OCI-LY1 (cell line): ENCODE measurements around the gene FAF1.

Experiments used
- H2AFZ ChIP-seq: fragments of 200-600 bp; sonication (generic), shearing (Covaris generic); 2 replicates; pipeline ENCODE4 v1.6.0; 2014; ENCODE audit warnings: antibody characterized with exemption, mild to moderate bottlenecking, low read length
- H3F3A ChIP-seq: fragments of 200-600 bp; sonication (generic), shearing (Covaris generic); 2 replicates; pipeline ENCODE4 v1.6.0; 2014; ENCODE audit warnings: mild to moderate bottlenecking, antibody characterized with exemption, low read length, moderate library complexity; ENCODE audit not compliant: insufficient read depth
- H3K27ac ChIP-seq: fragments of 200-600 bp; sonication (generic); 2 replicates; pipeline ENCODE4 v1.5.1; 2014; ENCODE audit warnings: low read length, mixed run types, mild to moderate bottlenecking, low read depth; ENCODE audit not compliant: poor library complexity, severe bottlenecking
- H3K27me3 ChIP-seq: fragments of 200-600 bp; sonication (generic); 2 replicates; pipeline ENCODE4 v1.6.0; 2014; ENCODE audit warnings: antibody characterized with exemption, mild to moderate bottlenecking, low read length, moderate library complexity; ENCODE audit not compliant: insufficient read depth
- H3K36me3 ChIP-seq: fragments of 200-600 bp; sonication (generic); 2 replicates; pipeline ENCODE4 v1.6.1; 2014; ENCODE audit warnings: mild to moderate bottlenecking, antibody characterized with exemption, low read length, moderate library complexity, mixed read lengths; ENCODE audit not compliant: insufficient read depth
- H3K4me1 ChIP-seq: fragments of 200-600 bp; sonication (generic); 2 replicates; pipeline ENCODE4 v1.5.1; 2014; ENCODE audit warnings: mild to moderate bottlenecking, low read length, moderate library complexity; ENCODE audit not compliant: insufficient read depth, severe bottlenecking
- H3K4me2 ChIP-seq: fragments of 200-600 bp; sonication (generic), shearing (Covaris generic); 2 replicates; pipeline ENCODE4 v1.6.1; 2014; ENCODE audit warnings: low read length
- H3K4me3 ChIP-seq: fragments of 200-600 bp; sonication (generic); 2 replicates; pipeline ENCODE4 v1.5.1; 2014; ENCODE audit warnings: low read length, low read depth, mild to moderate bottlenecking, mixed read lengths; ENCODE audit not compliant: poor library complexity, severe bottlenecking
- H3K79me2 ChIP-seq: fragments of 200-600 bp; shearing (Covaris generic); 2 replicates; pipeline ENCODE4 v1.6.1; 2016; ENCODE audit warnings: mixed run types, low read length, mixed read lengths; ENCODE audit not compliant: insufficient read depth
- H3K9ac ChIP-seq: fragments of 200-600 bp; sonication (generic), shearing (Covaris generic); 2 replicates; pipeline ENCODE4 v1.6.1; 2014; ENCODE audit warnings: mild to moderate bottlenecking, low read length, mixed read lengths
- H3K9me2 ChIP-seq: fragments of 200-600 bp; sonication (generic), shearing (Covaris generic); 2 replicates; pipeline ENCODE4 v1.6.1; 2014; ENCODE audit warnings: low read depth, mild to moderate bottlenecking, low read length, mixed read lengths
- H3K9me3 ChIP-seq: fragments of 200-600 bp; shearing (Covaris generic); 2 replicates; pipeline ENCODE4 v1.6.1; 2014; ENCODE audit warnings: low read length, mixed read lengths
- H4K20me1 ChIP-seq: fragments of 200-600 bp; sonication (generic), shearing (Covaris generic); 2 replicates; pipeline ENCODE4 v1.6.0; 2016; ENCODE audit warnings: mild to moderate bottlenecking, low read length; ENCODE audit not compliant: insufficient read depth
- EZH2 ChIP-seq: fragments of 200-600 bp; sonication (generic), shearing (Covaris generic); IDR thresholded peaks from 2 replicates; pipeline ENCODE4 v1.8.0; 2017; ENCODE audit warnings: borderline replicate concordance, mixed run types, mild to moderate bottlenecking, antibody characterized with exemption, low read length, moderate library complexity, mixed read lengths
- TF ChIP-seq, protein P1 (sequence below): fragments of 200-600 bp; sonication (generic), shearing (Covaris generic); IDR thresholded peaks from 2 replicates; pipeline ENCODE4 v1.5.1; 2017; ENCODE audit warnings: mild to moderate bottlenecking, antibody characterized with exemption, low read length, moderate library complexity, mixed read lengths

FAF1 gene

DNA sequence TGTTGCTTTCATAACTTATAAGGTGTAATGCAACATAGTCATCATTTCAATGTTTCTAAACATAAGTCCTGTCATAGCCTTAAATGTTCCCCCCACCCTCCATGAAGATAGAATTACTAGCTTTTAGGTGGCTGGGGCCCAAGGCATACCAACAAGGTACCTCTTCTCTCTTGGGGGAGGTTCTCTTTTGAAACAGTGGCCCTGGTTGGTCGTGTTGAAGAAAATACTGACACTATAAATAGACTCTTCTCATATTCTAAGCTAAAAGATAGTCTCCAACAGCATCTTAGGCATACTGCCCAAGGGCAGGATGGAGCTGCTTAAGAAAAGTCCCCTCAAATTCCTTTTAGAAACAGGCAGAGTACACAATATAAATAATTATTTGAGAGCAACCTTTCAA lies 255.0 kb downstream of the FAF1 start:
- H3K4me3 ChIP-seq: no peak overlapping the region
- H2AFZ ChIP-seq: no peak overlapping the region
- no peaks in the 10 kb centered on the region for H3K27me3 ChIP-seq
- no peaks in the 10 kb centered on the region; the same call in 1 of the 2 replicates for H3F3A ChIP-seq
- peak overlapping the region; percentile 5 for H3K27ac ChIP-seq
- no peaks in the 10 kb centered on the region for H3K9me3 ChIP-seq
- no peaks in the 10 kb centered on the region for H3K9me2 ChIP-seq
- TF ChIP-seq EZH2: no peak
- TF ChIP-seq, protein P1, sequence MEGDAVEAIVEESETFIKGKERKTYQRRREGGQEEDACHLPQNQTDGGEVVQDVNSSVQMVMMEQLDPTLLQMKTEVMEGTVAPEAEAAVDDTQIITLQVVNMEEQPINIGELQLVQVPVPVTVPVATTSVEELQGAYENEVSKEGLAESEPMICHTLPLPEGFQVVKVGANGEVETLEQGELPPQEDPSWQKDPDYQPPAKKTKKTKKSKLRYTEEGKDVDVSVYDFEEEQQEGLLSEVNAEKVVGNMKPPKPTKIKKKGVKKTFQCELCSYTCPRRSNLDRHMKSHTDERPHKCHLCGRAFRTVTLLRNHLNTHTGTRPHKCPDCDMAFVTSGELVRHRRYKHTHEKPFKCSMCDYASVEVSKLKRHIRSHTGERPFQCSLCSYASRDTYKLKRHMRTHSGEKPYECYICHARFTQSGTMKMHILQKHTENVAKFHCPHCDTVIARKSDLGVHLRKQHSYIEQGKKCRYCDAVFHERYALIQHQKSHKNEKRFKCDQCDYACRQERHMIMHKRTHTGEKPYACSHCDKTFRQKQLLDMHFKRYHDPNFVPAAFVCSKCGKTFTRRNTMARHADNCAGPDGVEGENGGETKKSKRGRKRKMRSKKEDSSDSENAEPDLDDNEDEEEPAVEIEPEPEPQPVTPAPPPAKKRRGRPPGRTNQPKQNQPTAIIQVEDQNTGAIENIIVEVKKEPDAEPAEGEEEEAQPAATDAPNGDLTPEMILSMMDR: no peak
- H3K79me2 ChIP-seq: no peaks in the 10 kb centered on the region
- no peaks in the 10 kb centered on the region for H3K36me3 ChIP-seq
- no peaks in the 10 kb centered on the region for H4K20me1 ChIP-seq
- no peak overlapping the region for H3K4me2 ChIP-seq
- H3K4me1 ChIP-seq: peaks cover 20% of the 10 kb centered on the region
- no peak overlapping the region for H3K9ac ChIP-seq

DNA sequence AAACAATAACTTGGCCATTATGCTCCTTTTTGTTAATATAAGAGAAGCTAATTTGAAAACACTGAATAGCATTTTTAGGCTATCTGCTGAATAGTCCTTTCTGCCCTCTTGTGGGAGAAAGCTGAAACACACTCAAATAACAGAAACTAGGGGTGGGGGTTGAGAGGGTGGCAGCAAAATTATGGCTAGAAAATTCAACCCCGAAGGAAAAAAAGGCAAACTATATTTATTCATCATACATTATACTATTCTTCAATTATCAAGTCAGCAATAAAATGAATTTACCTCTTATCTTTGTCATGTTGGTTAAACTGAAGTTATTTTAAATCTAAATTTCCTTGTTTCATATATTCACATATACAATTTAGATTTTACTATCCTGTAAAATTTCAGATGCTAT lies 255.9 kb downstream of the FAF1 start:
- Histone ChIP-seq H3K9me2 (no peaks in the 10 kb centered on the region), H3K36me3 (no peaks in the 10 kb centered on the region), H2AFZ (no peak overlapping the region), H3K27me3 (no peaks in the 10 kb centered on the region), H3K27ac (no peak overlapping the region), H3K79me2 (no peaks in the 10 kb centered on the region), H3K4me3 (no peak overlapping the region), H3K4me1 (peaks cover 20% of the 10 kb centered on the region), H3K4me2 (no peak overlapping the region), H4K20me1 (no peaks in the 10 kb centered on the region), H3F3A (no peaks in the 10 kb centered on the region; the same call in 1 of the 2 replicates), H3K9ac (no peak overlapping the region), H3K9me3 (no peaks in the 10 kb centered on the region)
- TF ChIP-seq EZH2: no peak
- TF ChIP-seq, protein P1: peak; percentile 83

DNA sequence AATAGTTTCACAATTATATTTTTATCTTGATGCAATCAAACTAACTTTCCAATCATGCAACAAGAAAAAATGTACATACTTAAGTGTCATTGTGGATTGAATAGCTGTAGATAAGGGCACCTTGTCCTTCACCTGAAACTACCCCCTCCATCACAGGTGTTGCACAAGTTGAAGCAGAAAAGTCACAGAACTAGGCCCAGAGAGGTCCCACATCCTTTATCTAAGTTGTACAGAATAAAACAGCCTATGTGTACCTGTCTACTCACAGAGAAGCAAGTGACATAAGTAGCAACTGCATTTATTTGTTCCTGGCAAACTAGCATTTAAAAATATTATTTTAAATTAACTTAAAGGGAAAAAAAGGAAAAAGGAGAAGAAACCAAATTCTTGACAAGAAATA lies 256.8 kb downstream of the FAF1 start:
- Histone ChIP-seq H3K4me3 (no peak overlapping the region), H3K27me3 (no peaks in the 10 kb centered on the region), H3K36me3 (no peaks in the 10 kb centered on the region), H3K79me2 (no peaks in the 10 kb centered on the region), H3K9me3 (no peaks in the 10 kb centered on the region), H3F3A (no peaks in the 10 kb centered on the region; the same call in 1 of the 2 replicates), H2AFZ (no peak overlapping the region), H4K20me1 (no peaks in the 10 kb centered on the region), H3K27ac (no peak overlapping the region), H3K9ac (no peak overlapping the region), H3K4me2 (no peak overlapping the region), H3K9me2 (no peaks in the 10 kb centered on the region), H3K4me1 (peaks cover 20% of the 10 kb centered on the region)
- TF ChIP-seq, protein P1: no peak
- TF ChIP-seq EZH2: no peak
